Body of pancreas (tissue), 4 donors: ENCODE results near the gene SEC11A.

Source experiments
- CTCF ChIP-seq, 7 experiments: fragments of 450-650 bp in 4 of 7; fragments of 200-600 bp in 3 of 7; sonication (generic) in 3 of 7; IDR thresholded peaks; one replicate each; pipeline ENCODE4 v1.5.1; 2016 to 2019; ENCODE audit warnings: antibody characterized with exemption in 7 of 7
- POLR2A ChIP-seq, 3 donors: fragments of 450-650 bp; IDR thresholded peaks; one replicate each; pipeline ENCODE4 v1.6.1; 2016; ENCODE audit warnings: antibody characterized with exemption in 3 of 3, mild to moderate bottlenecking in 2 of 3

GRCh38 chr15:84645997-84646396, 69.9 kb downstream of the SEC11A start:
- TF ChIP-seq CTCF (IDR thresholded peaks at IDR 0.05) (no peak), POLR2A (IDR thresholded peaks at IDR 0.05) (no peak)
